Stimulated activated naive CD4-positive, alpha-beta T cell treated with Interleukin-2 at 50 U/mL for 16 hours (primary cell): Measurements from ENCODE around the gene CLDN16.

Experiments
- DNase-seq: peaks from one replicate; lab custom pipeline; 2025; lab: John Stamatoyannopoulos, UW

CLDN16 gene

GRCh38 chr3:190380184-190380583 lies 7.8 kb upstream of the CLDN16 start:
- DNase-seq, result no peak

- DNase-seq, result no peak
These were observed 6.5 kb upstream of the CLDN16 start for GRCh38 chr3:190381441-190381840.

GRCh38 chr3:190382082-190382481 lies 5.9 kb upstream of the CLDN16 start:
- DNase-seq, result no peak

- no peak for DNase-seq
These were observed 3.6 kb upstream of the CLDN16 start for GRCh38 chr3:190384309-190384756.

GRCh38 chr3:190385731-190386688 lies 2.0 kb upstream of the CLDN16 start:
- no peak for DNase-seq

GRCh38 chr3:190388703-190389102 lies 740 bp downstream of the CLDN16 start:
- no peak for DNase-seq

GRCh38 chr3:190396001-190396400 lies 8.0 kb downstream of the CLDN16 start:
- no peak for DNase-seq

GRCh38 chr3:190397889-190398288 lies 9.9 kb downstream of the CLDN16 start:
- DNase-seq, result no peak

- DNase-seq, result no peak
These were observed 11.7 kb downstream of the CLDN16 start for GRCh38 chr3:190399677-190400076.

- DNase-seq, result no peak
These were observed 14.0 kb downstream of the CLDN16 start for GRCh38 chr3:190401963-190402362.

GRCh38 chr3:190404715-190405114 lies 16.8 kb downstream of the CLDN16 start:
- no peak for DNase-seq

- no peak for DNase-seq
These were observed 26.3 kb downstream of the CLDN16 start for GRCh38 chr3:190414297-190414696.

GRCh38 chr3:190424108-190424477 lies 36.1 kb downstream of the CLDN16 start:
- DNase-seq, result no peak

- peak; percentile 23 for DNase-seq
These were observed 36.8 kb downstream of the CLDN16 start for GRCh38 chr3:190424478-190425439.

- DNase-seq, result no peak
These were observed 37.9 kb downstream of the CLDN16 start for GRCh38 chr3:190425833-190426232.

- DNase-seq, result no peak
These were observed 39.0 kb downstream of the CLDN16 start for GRCh38 chr3:190426806-190427507.

- no peak for DNase-seq
These were observed 41.7 kb downstream of the CLDN16 start for GRCh38 chr3:190429681-190430080.

- no peak for DNase-seq
These were observed 42.9 kb downstream of the CLDN16 start for GRCh38 chr3:190430906-190431305.

GRCh38 chr3:190432216-190432615 lies 44.3 kb downstream of the CLDN16 start:
- DNase-seq, result no peak

- DNase-seq, result no peak
These were observed 45.7 kb downstream of the CLDN16 start for GRCh38 chr3:190433626-190434025.

- DNase-seq, result no peak
These were observed 47.7 kb downstream of the CLDN16 start for GRCh38 chr3:190435618-190436017.

- DNase-seq, result no peak
These were observed 48.4 kb downstream of the CLDN16 start for GRCh38 chr3:190436331-190436730.
